KMS-11 (cell line): ENCODE results near the gene ACSL1.

Experiments used
- H2AFZ ChIP-seq: fragments of 200-600 bp; sonication (generic); 2 replicates; pipeline ENCODE4 v1.6.1; 2016; ENCODE audit warnings: antibody characterized with exemption, mixed run types, low read depth
- H3K27ac ChIP-seq: fragments of 200-600 bp; sonication (generic); 2 replicates; pipeline ENCODE4 v1.6.1; 2016; ENCODE audit warnings: mild to moderate bottlenecking, mixed run types
- H3K27me3 ChIP-seq: fragments of 200-600 bp; sonication (generic); 2 replicates; pipeline ENCODE4 v1.6.1; 2017; ENCODE audit warnings: mild to moderate bottlenecking, low read depth, mixed run types, moderate library complexity; ENCODE audit not compliant: insufficient read depth
- H3K36me3 ChIP-seq: fragments of 200-600 bp; sonication (generic); 2 replicates; pipeline ENCODE4 v1.6.1; 2017; ENCODE audit warnings: mild to moderate bottlenecking, mixed run types; ENCODE audit not compliant: insufficient read depth
- H3K4me1 ChIP-seq: fragments of 200-600 bp; sonication (generic); 2 replicates; pipeline ENCODE4 v1.6.1; 2016; ENCODE audit warnings: mild to moderate bottlenecking, low read depth, mixed run types; ENCODE audit not compliant: poor library complexity, severe bottlenecking
- H3K4me2 ChIP-seq: fragments of 200-600 bp; sonication (generic); 2 replicates; pipeline ENCODE4 v1.7.0; 2016; ENCODE audit warnings: mild to moderate bottlenecking, mixed run types
- H3K4me3 ChIP-seq: fragments of 200-600 bp; sonication (generic); IDR thresholded peaks from 2 replicates; pipeline ENCODE4 v1.6.1; 2017; ENCODE audit warnings: low read depth, low read length, mixed read lengths; ENCODE audit not compliant: insufficient read depth
- H3K79me2 ChIP-seq: fragments of 200-600 bp; sonication (generic); 2 replicates; pipeline ENCODE4 v1.6.1; 2016; ENCODE audit warnings: low read depth, mixed run types; ENCODE audit not compliant: insufficient read depth
- H3K9ac ChIP-seq: fragments of 200-600 bp; sonication (generic); 2 replicates; pipeline ENCODE4 v1.6.1; 2016; ENCODE audit warnings: mild to moderate bottlenecking, mixed run types
- H4K20me1 ChIP-seq: fragments of 200-600 bp; sonication (generic); 2 replicates; pipeline ENCODE4 v1.6.1; 2016; ENCODE audit warnings: mild to moderate bottlenecking, mixed run types; ENCODE audit not compliant: insufficient read depth
- TF ChIP-seq, protein P1 (sequence below): fragments of 200-600 bp; sonication (generic); conservative IDR thresholded peaks from 2 replicates; pipeline ENCODE4 v1.6.1; 2017; ENCODE audit warnings: low read depth, mild to moderate bottlenecking, antibody characterized with exemption, low read length, moderate library complexity, mixed read lengths

Gene ACSL1

DNA sequence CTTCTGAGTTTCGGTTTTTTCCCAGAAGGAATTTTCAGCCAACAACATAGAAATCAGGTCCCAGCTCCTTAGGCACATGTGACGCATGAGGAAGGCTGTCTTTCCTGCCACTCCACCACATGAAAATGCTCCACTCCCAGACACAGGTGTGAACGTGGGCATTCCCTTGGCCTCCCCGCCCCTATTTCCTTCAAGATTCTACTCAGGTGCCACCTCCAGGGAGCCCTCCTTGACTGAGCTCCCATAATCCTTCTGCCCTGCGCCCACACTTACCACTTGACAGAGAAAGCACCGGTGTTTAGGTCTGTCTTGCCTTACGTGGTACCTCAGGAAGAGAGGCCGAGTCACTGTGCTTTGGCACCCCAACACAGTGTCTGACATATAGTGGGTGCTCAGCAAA is 47.4 kb downstream of the ACSL1 start:
- H3K4me3 ChIP-seq: no peak overlapping the region
- H3K9ac ChIP-seq: no peak overlapping the region
- H3K27ac ChIP-seq: no peak overlapping the region
- H3K36me3 ChIP-seq: no peaks in the 10 kb centered on the region
- no peaks in the 10 kb centered on the region for H3K27me3 ChIP-seq
- H3K79me2 ChIP-seq: no peaks in the 10 kb centered on the region
- H2AFZ ChIP-seq: no peak overlapping the region
- H3K4me2 ChIP-seq: no peak overlapping the region
- TF ChIP-seq, protein P1, sequence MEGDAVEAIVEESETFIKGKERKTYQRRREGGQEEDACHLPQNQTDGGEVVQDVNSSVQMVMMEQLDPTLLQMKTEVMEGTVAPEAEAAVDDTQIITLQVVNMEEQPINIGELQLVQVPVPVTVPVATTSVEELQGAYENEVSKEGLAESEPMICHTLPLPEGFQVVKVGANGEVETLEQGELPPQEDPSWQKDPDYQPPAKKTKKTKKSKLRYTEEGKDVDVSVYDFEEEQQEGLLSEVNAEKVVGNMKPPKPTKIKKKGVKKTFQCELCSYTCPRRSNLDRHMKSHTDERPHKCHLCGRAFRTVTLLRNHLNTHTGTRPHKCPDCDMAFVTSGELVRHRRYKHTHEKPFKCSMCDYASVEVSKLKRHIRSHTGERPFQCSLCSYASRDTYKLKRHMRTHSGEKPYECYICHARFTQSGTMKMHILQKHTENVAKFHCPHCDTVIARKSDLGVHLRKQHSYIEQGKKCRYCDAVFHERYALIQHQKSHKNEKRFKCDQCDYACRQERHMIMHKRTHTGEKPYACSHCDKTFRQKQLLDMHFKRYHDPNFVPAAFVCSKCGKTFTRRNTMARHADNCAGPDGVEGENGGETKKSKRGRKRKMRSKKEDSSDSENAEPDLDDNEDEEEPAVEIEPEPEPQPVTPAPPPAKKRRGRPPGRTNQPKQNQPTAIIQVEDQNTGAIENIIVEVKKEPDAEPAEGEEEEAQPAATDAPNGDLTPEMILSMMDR: no peak
- H3K4me1 ChIP-seq: peaks cover 23% of the 10 kb centered on the region
- no peaks in the 10 kb centered on the region for H4K20me1 ChIP-seq

DNA sequence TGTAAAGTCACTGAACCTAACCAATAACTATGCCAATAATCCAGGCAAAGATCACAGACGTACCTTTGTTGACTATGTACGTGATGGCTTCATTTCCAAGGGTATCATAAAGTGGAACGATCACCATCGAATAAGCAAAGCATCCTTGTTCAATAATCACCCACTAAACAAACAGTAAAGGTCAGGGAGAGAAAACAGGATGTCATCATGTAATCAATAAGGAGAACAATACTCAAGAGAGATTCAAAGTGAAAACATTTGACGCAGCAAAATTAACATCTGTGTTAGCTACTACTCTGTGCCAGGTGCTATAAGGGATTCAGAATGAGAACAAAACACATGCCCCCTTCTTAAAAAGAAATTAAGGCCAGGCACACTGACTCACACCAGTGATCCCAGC is 48.9 kb downstream of the ACSL1 start:
- H3K27ac ChIP-seq: 0 out of 2 replicates have a peak overlapping the region, but pooled peaks have one; percentile 4
- H4K20me1 ChIP-seq: no peaks in the 10 kb centered on the region
- peak overlapping the region; percentile 20 for H3K4me2 ChIP-seq
- H3K4me3 ChIP-seq: no peak overlapping the region
- no peak overlapping the region for H3K9ac ChIP-seq
- TF ChIP-seq, protein P1: no peak
- H3K27me3 ChIP-seq: no peaks in the 10 kb centered on the region
- H3K4me1 ChIP-seq: peaks cover 23% of the 10 kb centered on the region
- H2AFZ ChIP-seq: no peak overlapping the region
- no peaks in the 10 kb centered on the region for H3K36me3 ChIP-seq
- no peaks in the 10 kb centered on the region for H3K79me2 ChIP-seq

- Histone ChIP-seq H3K27ac (no peak overlapping the region), H3K4me1 (peaks cover 23% of the 10 kb centered on the region), H3K27me3 (no peaks in the 10 kb centered on the region), H3K4me2 (no peak overlapping the region), H3K4me3 (no peak overlapping the region), H4K20me1 (no peaks in the 10 kb centered on the region), H3K36me3 (no peaks in the 10 kb centered on the region), H3K9ac (no peak overlapping the region), H3K79me2 (no peaks in the 10 kb centered on the region), H2AFZ (no peak overlapping the region)
- TF ChIP-seq, protein P1: no peak
Observed at GRCh38 chr4:184775854-184776555, 49.8 kb downstream of the ACSL1 start.

DNA sequence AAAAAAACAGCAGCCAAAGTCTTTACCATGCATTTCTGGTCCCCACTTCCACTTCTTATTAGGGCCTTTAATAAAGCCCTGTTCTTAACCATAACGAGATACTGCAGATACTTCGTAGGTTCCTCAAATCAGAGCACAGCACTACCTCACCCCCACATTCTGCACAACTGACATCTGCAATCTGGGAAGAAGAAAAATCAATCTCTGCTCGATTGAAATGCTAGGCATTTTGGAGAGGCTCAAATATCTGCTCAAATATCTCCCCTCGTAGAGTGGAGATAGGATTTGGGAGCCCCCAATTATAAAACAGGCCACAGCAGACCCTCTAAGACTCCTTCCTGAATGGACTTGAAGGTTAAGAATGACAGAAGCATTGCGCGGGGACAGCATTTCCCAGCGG is 51.6 kb downstream of the ACSL1 start:
- Histone ChIP-seq H3K27me3 (no peaks in the 10 kb centered on the region), H4K20me1 (no peaks in the 10 kb centered on the region), H3K79me2 (no peaks in the 10 kb centered on the region), H3K4me3 (no peak overlapping the region), H3K4me1 (peaks cover 23% of the 10 kb centered on the region), H3K27ac (no peak overlapping the region), H3K9ac (no peak overlapping the region), H2AFZ (no peak overlapping the region), H3K36me3 (no peaks in the 10 kb centered on the region), H3K4me2 (no peak overlapping the region)
- TF ChIP-seq, protein P1: no peak
